Epithelial cell of esophagus (primary cell): ENCODE results near the gene SMOC2.

Experiments
- DNase-seq: peaks from one replicate; pipeline ENCODE4 v3.0.0; 2010; ENCODE audit warnings: low read depth
- H3K4me3 ChIP-seq: 2 replicates; pipeline ENCODE4 v1.5.1; 2011; ENCODE audit warnings: mild to moderate bottlenecking, low read length, control low read depth
- CTCF ChIP-seq: IDR thresholded peaks from 2 replicates; pipeline ENCODE4 v1.5.1; 2011; ENCODE audit warnings: low read depth, mild to moderate bottlenecking, low read length, control low read depth, inconsistent platforms; ENCODE audit not compliant: insufficient read depth; ENCODE audit errors: missing control alignments

SMOC2 gene

GRCh38 chr6:168518348-168518745, 77.4 kb downstream of the SMOC2 start:
- no peak for DNase-seq
- no peak for TF ChIP-seq CTCF
- no peak overlapping the region for H3K4me3 ChIP-seq

GRCh38 chr6:168518867-168519266, 77.9 kb downstream of the SMOC2 start:
- no peak for TF ChIP-seq CTCF
- no peak for DNase-seq
- H3K4me3 ChIP-seq, result no peak overlapping the region

- no peak overlapping the region for H3K4me3 ChIP-seq
- DNase-seq, result no peak
- no peak for TF ChIP-seq CTCF
Measured at GRCh38 chr6:168520233-168520632, 79.2 kb downstream of the SMOC2 start.

- H3K4me3 ChIP-seq, result no peak overlapping the region
- TF ChIP-seq CTCF, result no peak
- no peak for DNase-seq
Measured at GRCh38 chr6:168524571-168525001, 83.6 kb downstream of the SMOC2 start.

- no peak for TF ChIP-seq CTCF
- no peak overlapping the region for H3K4me3 ChIP-seq
- DNase-seq, result no peak
Measured at GRCh38 chr6:168525114-168525513, 84.1 kb downstream of the SMOC2 start.

GRCh38 chr6:168525926-168526630, 85.1 kb downstream of the SMOC2 start:
- DNase-seq, result no peak
- H3K4me3 ChIP-seq, result no peak overlapping the region
- no peak for TF ChIP-seq CTCF

- no peak for DNase-seq
- H3K4me3 ChIP-seq, result no peak overlapping the region
- no peak for TF ChIP-seq CTCF
Measured at GRCh38 chr6:168526841-168527281, 85.9 kb downstream of the SMOC2 start.
